Islet of Langerhans (tissue), 1 donor: ENCODE data around the gene ACTBL2.
"Not testable (repeated sequence)": the region's sequence is repeated elsewhere in the genome, so short reads cannot be mapped to it uniquely, and the experiment has no call there.

ENCODE experiments used
- FAIRE-seq: peaks from one replicate; lab custom pipeline; 2011; peaks lifted over from hg19 to GRCh38; lab: Jason Lieb, UNC

Gene ACTBL2

GRCh38 chr5:57494104-57495098 is 11.8 kb upstream of the ACTBL2 start:
- no peak for FAIRE-seq

GRCh38 chr5:57493034-57493433 is 10.4 kb upstream of the ACTBL2 start:
- no peak for FAIRE-seq

- no peak for FAIRE-seq
Observed at GRCh38 chr5:57492632-57493031, 10.0 kb upstream of the ACTBL2 start.

GRCh38 chr5:57491369-57491965 is 8.9 kb upstream of the ACTBL2 start:
- no peak for FAIRE-seq

- no peak for FAIRE-seq
Observed at GRCh38 chr5:57488215-57488955, 5.8 kb upstream of the ACTBL2 start.

- no peak for FAIRE-seq
Observed at GRCh38 chr5:57486027-57486602, 3.5 kb upstream of the ACTBL2 start.

- FAIRE-seq = no peak
Observed at GRCh38 chr5:57478826-57479225, 3.8 kb downstream of the ACTBL2 start.

- no peak for FAIRE-seq
Observed at GRCh38 chr5:57476601-57477056, 6.0 kb downstream of the ACTBL2 start.

- no peak for FAIRE-seq
Observed at GRCh38 chr5:57470339-57470738, 12.3 kb downstream of the ACTBL2 start.

GRCh38 chr5:57468481-57469163 is 14.0 kb downstream of the ACTBL2 start:
- FAIRE-seq = no peak

- FAIRE-seq = no peak
Observed at GRCh38 chr5:57466544-57466943, 16.1 kb downstream of the ACTBL2 start.

- not testable (repeated sequence) for FAIRE-seq
Observed at GRCh38 chr5:57460056-57460455, 22.6 kb downstream of the ACTBL2 start.

- no peak for FAIRE-seq
Observed at GRCh38 chr5:57458443-57458842, 24.2 kb downstream of the ACTBL2 start.

- FAIRE-seq = no peak
Observed at GRCh38 chr5:57456531-57457135, 26.0 kb downstream of the ACTBL2 start.

- FAIRE-seq = no peak
Observed at GRCh38 chr5:57455511-57456455, 26.8 kb downstream of the ACTBL2 start.

- no peak for FAIRE-seq
Observed at GRCh38 chr5:57454896-57455295, 27.7 kb downstream of the ACTBL2 start.

- FAIRE-seq = no peak
Observed at GRCh38 chr5:57453728-57454127, 28.9 kb downstream of the ACTBL2 start.

- no peak for FAIRE-seq
Observed at GRCh38 chr5:57452885-57453284, 29.7 kb downstream of the ACTBL2 start.

- no peak for FAIRE-seq
Observed at GRCh38 chr5:57450991-57451876, 31.4 kb downstream of the ACTBL2 start.
